HG02981 (cell line): Measurements from ENCODE around the gene TUBB1.

Experiments used
- ATAC-seq: cut with Tn5 transposase; IDR thresholded peaks from one replicate; pipeline ENCODE4 v1.9.1; 2021; ENCODE audit warnings: mild to moderate bottlenecking, moderate library complexity; ENCODE audit not compliant: unreplicated experiment

TUBB1 gene

GRCh38 chr20:59075934-59076508 lies 56.8 kb downstream of the TUBB1 start:
- no peak for ATAC-seq
